H9 (cell line): ENCODE results near the gene SLIT1. TPM values are rescaled to one million over a fixed set of nuclear protein-coding genes. Genes with fewer than 3 reads are reported as not detected.

Experiments used
- DNase-seq: peaks from one replicate; pipeline ENCODE4 v3.0.0-alpha.2; 2017
- H2AFZ ChIP-seq: one replicate; pipeline ENCODE4 v1.6.1; 2013; ENCODE audit warnings: mild to moderate bottlenecking, low read length, control low read depth, moderate library complexity
- H2AK5ac ChIP-seq: 2 replicates; pipeline ENCODE4 v1.6.1; 2013; ENCODE audit warnings: low read length, control low read depth, mixed read lengths; ENCODE audit not compliant: insufficient read length
- H2BK120ac ChIP-seq: one replicate; pipeline ENCODE4 v1.6.1; 2013; ENCODE audit warnings: low read depth, mild to moderate bottlenecking, low read length, control low read depth, inconsistent platforms; ENCODE audit not compliant: poor library complexity, severe bottlenecking
- H2BK12ac ChIP-seq: 2 replicates; pipeline ENCODE4 v1.6.1; 2013; ENCODE audit warnings: low read length, control low read depth, mixed read lengths, low read depth; ENCODE audit not compliant: insufficient read length
- H2BK15ac ChIP-seq: 2 replicates; pipeline ENCODE4 v1.6.1; 2013; ENCODE audit warnings: low read depth, low read length, control low read depth
- H2BK20ac ChIP-seq: one replicate; pipeline ENCODE4 v1.6.1; 2013; ENCODE audit warnings: low read depth, mild to moderate bottlenecking, low read length, control low read depth, inconsistent platforms; ENCODE audit not compliant: poor library complexity, severe bottlenecking
- H2BK5ac ChIP-seq: 2 replicates; pipeline ENCODE4 v1.6.1; 2013; ENCODE audit warnings: low read length, control low read depth, mixed read lengths; ENCODE audit not compliant: insufficient read length
- H3K14ac ChIP-seq: 2 replicates; pipeline ENCODE4 v1.6.1; 2013; ENCODE audit warnings: low read length, control low read depth; ENCODE audit not compliant: insufficient read depth
- H3K18ac ChIP-seq: 2 replicates; pipeline ENCODE4 v1.6.1; 2013; ENCODE audit warnings: low read depth, mild to moderate bottlenecking, mixed read lengths, low read length, control low read depth; ENCODE audit not compliant: insufficient read length
- H3K23ac ChIP-seq: 2 replicates; pipeline ENCODE4 v1.6.1; 2013; ENCODE audit warnings: low read length, control low read depth, mixed read lengths, low read depth; ENCODE audit not compliant: insufficient read length
- H3K23me2 ChIP-seq: 2 replicates; pipeline ENCODE4 v1.6.1; 2013; ENCODE audit warnings: low read depth, mild to moderate bottlenecking, mixed read lengths, low read length, control low read depth; ENCODE audit not compliant: insufficient read length, poor library complexity, severe bottlenecking
- H3K27ac ChIP-seq: 2 replicates; pipeline ENCODE4 v1.5.1; 2013; ENCODE audit warnings: low read length, control low read depth, mixed read lengths, low read depth; ENCODE audit not compliant: insufficient read length
- H3K27me3 ChIP-seq: 2 replicates; pipeline ENCODE4 v1.6.1; 2013; ENCODE audit warnings: low read length, control low read depth, inconsistent platforms; ENCODE audit not compliant: insufficient read depth
- H3K4ac ChIP-seq: 2 replicates; pipeline ENCODE4 v1.6.1; 2013; ENCODE audit warnings: low read depth, mild to moderate bottlenecking, control low read depth, inconsistent platforms, low read length, moderate library complexity
- H3K4me1 ChIP-seq: 2 replicates; pipeline ENCODE4 v1.6.1; 2013; ENCODE audit warnings: low read length, control low read depth, inconsistent platforms; ENCODE audit not compliant: insufficient read depth
- H3K4me2 ChIP-seq: 2 replicates; pipeline ENCODE4 v1.6.1; 2013; ENCODE audit warnings: low read length, control low read depth, mixed read lengths; ENCODE audit not compliant: insufficient read length, insufficient read depth
- H3K56ac ChIP-seq: 2 replicates; pipeline ENCODE4 v1.6.1; 2013; ENCODE audit warnings: low read depth, mild to moderate bottlenecking, mixed read lengths, low read length, control low read depth; ENCODE audit not compliant: insufficient read length
- H3K79me1 ChIP-seq: 2 replicates; pipeline ENCODE4 v1.6.1; 2013; ENCODE audit warnings: low read depth, mild to moderate bottlenecking, moderate library complexity, low read length, control low read depth, inconsistent platforms; ENCODE audit not compliant: insufficient read depth, poor library complexity, severe bottlenecking
- H3K79me2 ChIP-seq: 2 replicates; pipeline ENCODE4 v1.6.1; 2013; ENCODE audit warnings: low read length, control low read depth, inconsistent platforms; ENCODE audit not compliant: insufficient read depth
- H3K9ac ChIP-seq: 2 replicates; pipeline ENCODE4 v1.6.1; 2013; ENCODE audit warnings: low read length, control low read depth, mixed read lengths; ENCODE audit not compliant: insufficient read length; ENCODE audit errors: extremely low read depth
- H3K9me3 ChIP-seq: one replicate; pipeline ENCODE4 v1.6.1; 2013; ENCODE audit warnings: low read depth, low read length, inconsistent platforms; ENCODE audit not compliant: control insufficient read depth
- H3T11ph ChIP-seq: one replicate; pipeline ENCODE4 v1.6.1; 2013; ENCODE audit warnings: mild to moderate bottlenecking, low read length, control low read depth, inconsistent platforms
- H4K20me1 ChIP-seq: one replicate; pipeline ENCODE4 v1.6.1; 2013; ENCODE audit not compliant: control insufficient read depth, insufficient read length, insufficient read depth
- H4K5ac ChIP-seq: 2 replicates; pipeline ENCODE4 v1.6.1; 2013; ENCODE audit warnings: low read depth, mild to moderate bottlenecking, mixed read lengths, low read length, control low read depth; ENCODE audit not compliant: insufficient read length
- H4K8ac ChIP-seq: replicated peaks from 2 replicates; pipeline ENCODE4 v1.6.1; 2013; ENCODE audit warnings: low read length, control low read depth, mixed read lengths, low read depth; ENCODE audit not compliant: insufficient read length
- H4K91ac ChIP-seq: 2 replicates; pipeline ENCODE4 v1.6.1; 2013; ENCODE audit warnings: low read depth, mild to moderate bottlenecking, moderate library complexity, mixed read lengths, low read length, control low read depth; ENCODE audit not compliant: insufficient read length
- H3K27ac Mint-ChIP-seq, 3 experiments: 2 replicates in 2 of 3; 3 replicates in 1 of 3; pipeline ENCODE4 v1.8.0; 2020 to 2021; ENCODE audit warnings: mixed read lengths in 3 of 3, mild to moderate bottlenecking in 1 of 3, moderate library complexity in 1 of 3
- H3K27me3 Mint-ChIP-seq: 2 replicates; pipeline ENCODE4 v1.8.0; 2021; ENCODE audit warnings: low read depth, mild to moderate bottlenecking, moderate library complexity, mixed read lengths
- H3K36me3 Mint-ChIP-seq, 3 experiments: 2 replicates in 2 of 3; 3 replicates in 1 of 3; pipeline ENCODE4 v1.8.0; 2020 to 2021; ENCODE audit warnings: low read depth in 3 of 3, mixed read lengths in 3 of 3; ENCODE audit not compliant: insufficient read depth in 1 of 3
- H3K4me1 Mint-ChIP-seq, 2 experiments: 2 replicates each; pipeline ENCODE4 v1.8.0; 2020; ENCODE audit warnings: mixed read lengths in 2 of 2
- H3K4me3 Mint-ChIP-seq, 2 experiments: 2 replicates in 1 of 2; 3 replicates in 1 of 2; pipeline ENCODE4 v1.8.0; 2020 to 2021; ENCODE audit warnings: mild to moderate bottlenecking in 2 of 2, mixed read lengths in 2 of 2, moderate library complexity in 1 of 2
- H3K9me3 Mint-ChIP-seq, 2 experiments: 2 replicates in 1 of 2; 3 replicates in 1 of 2; pipeline ENCODE4 v1.8.0; 2020; ENCODE audit warnings: mild to moderate bottlenecking in 2 of 2, mixed read lengths in 2 of 2, moderate library complexity in 1 of 2
- WGBS: extraction: QIAGEN DNeasy Blood & Tissue Kit; methylation state at CpG from one replicate; pipeline ENCODE4 v1.1.7; 2013; ENCODE audit warnings: missing lambda C conversion rate, low lambda C conversion rate, mixed read lengths; ENCODE audit not compliant: insufficient read length; ENCODE audit errors: extremely low coverage; 5-methylcytosine and 5-hydroxymethylcytosine counted together
- total RNA-seq: library from RNA; stranded (reverse); gene quantifications from 2 replicates; pipeline ENCODE4 v1.2.1, GENCODE V29; 2021
- TF ChIP-seq, protein P1 (sequence below): fragments of 200-600 bp; sonication (generic); conservative IDR thresholded peaks from 3 replicates; pipeline ENCODE4 v1.8.0; 2021; ENCODE audit warnings: antibody characterized with exemption, mild to moderate bottlenecking

Gene SLIT1
- total RNA-seq, 1 experiment from 2014 or later: 0.57 TPM

DNA sequence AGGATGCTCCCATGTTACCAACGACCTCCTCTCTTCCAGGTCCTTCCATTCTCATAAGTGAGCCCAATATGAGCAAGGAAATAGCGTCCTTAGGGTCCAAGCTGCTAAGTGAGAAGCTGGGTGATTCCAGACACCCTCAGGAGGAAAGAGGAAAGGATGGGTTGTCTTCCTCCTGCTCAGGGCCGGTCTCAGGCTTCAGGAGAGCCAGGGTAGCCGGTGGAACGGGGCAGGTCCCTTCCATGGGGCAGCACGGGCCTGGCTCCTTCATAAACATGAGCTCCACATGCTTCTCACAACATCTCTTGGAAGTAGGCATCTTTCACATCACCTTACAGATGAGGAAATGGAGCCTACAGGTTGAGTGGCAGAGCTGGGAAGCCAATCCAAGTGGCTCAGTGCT lies 12.7 kb downstream of the SLIT1 start:
- no peak overlapping the region for H2BK12ac ChIP-seq
- H4K5ac ChIP-seq: no peak overlapping the region
- no peaks in the 10 kb centered on the region for H3K79me2 ChIP-seq
- H3K18ac ChIP-seq: no peak overlapping the region
- no peak overlapping the region for H3T11ph ChIP-seq
- H3K14ac ChIP-seq: no peak overlapping the region
- no peak for DNase-seq
- TF ChIP-seq, protein P1, sequence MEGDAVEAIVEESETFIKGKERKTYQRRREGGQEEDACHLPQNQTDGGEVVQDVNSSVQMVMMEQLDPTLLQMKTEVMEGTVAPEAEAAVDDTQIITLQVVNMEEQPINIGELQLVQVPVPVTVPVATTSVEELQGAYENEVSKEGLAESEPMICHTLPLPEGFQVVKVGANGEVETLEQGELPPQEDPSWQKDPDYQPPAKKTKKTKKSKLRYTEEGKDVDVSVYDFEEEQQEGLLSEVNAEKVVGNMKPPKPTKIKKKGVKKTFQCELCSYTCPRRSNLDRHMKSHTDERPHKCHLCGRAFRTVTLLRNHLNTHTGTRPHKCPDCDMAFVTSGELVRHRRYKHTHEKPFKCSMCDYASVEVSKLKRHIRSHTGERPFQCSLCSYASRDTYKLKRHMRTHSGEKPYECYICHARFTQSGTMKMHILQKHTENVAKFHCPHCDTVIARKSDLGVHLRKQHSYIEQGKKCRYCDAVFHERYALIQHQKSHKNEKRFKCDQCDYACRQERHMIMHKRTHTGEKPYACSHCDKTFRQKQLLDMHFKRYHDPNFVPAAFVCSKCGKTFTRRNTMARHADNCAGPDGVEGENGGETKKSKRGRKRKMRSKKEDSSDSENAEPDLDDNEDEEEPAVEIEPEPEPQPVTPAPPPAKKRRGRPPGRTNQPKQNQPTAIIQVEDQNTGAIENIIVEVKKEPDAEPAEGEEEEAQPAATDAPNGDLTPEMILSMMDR: no peak
- WGBS: no CpG with 5 or more reads among the region's 6 CpGs
- no peak overlapping the region for H2AK5ac ChIP-seq
- no peaks in the 10 kb centered on the region for H3K9me3 Mint-ChIP-seq
- no peak overlapping the region for H3K4me3 Mint-ChIP-seq
- no peak overlapping the region for H3K56ac ChIP-seq
- H3K4me1 Mint-ChIP-seq: peaks cover 5 to 23% of the 10 kb centered on the region in 2 experiments; a peak in 3 of 4 replicates
- H3K27me3 Mint-ChIP-seq: no peaks in the 10 kb centered on the region; the same call in 1 of the 2 replicates
- H4K8ac ChIP-seq: no peak overlapping the region
- no peak overlapping the region for H2BK5ac ChIP-seq
- no peak overlapping the region for H2AFZ ChIP-seq
- H3K9ac ChIP-seq: no peak overlapping the region
- H3K79me1 ChIP-seq: no peaks in the 10 kb centered on the region
- H3K4me1 ChIP-seq: no peaks in the 10 kb centered on the region
- no peak overlapping the region for H2BK15ac ChIP-seq
- H3K23me2 ChIP-seq: no peaks in the 10 kb centered on the region
- no peak overlapping the region for H3K27ac ChIP-seq
- no peak overlapping the region for H2BK120ac ChIP-seq
- no peaks in the 10 kb centered on the region for H3K9me3 ChIP-seq
- H3K4me2 ChIP-seq: no peak overlapping the region
- no peak overlapping the region for H3K23ac ChIP-seq
- H3K36me3 Mint-ChIP-seq: no peaks in the 10 kb centered on the region
- no peak overlapping the region for H2BK20ac ChIP-seq
- no peak overlapping the region for H4K91ac ChIP-seq
- H3K4ac ChIP-seq: no peak overlapping the region
- H3K27me3 ChIP-seq: no peaks in the 10 kb centered on the region
- H3K27ac Mint-ChIP-seq: no peak overlapping the region
- H4K20me1 ChIP-seq: no peaks in the 10 kb centered on the region
